GM21529 (cell line): ENCODE measurements around the gene SAG.
"Not testable (repeated sequence)": the region's sequence is repeated elsewhere in the genome, so short reads cannot be mapped to it uniquely, and the experiment has no call there.

ENCODE experiments used
- ATAC-seq: cut with Tn5 transposase; IDR thresholded peaks from one replicate; pipeline ENCODE4 v1.9.1; 2021; ENCODE audit not compliant: unreplicated experiment

Gene SAG

GRCh38 chr2:233354500-233354924 is 46.9 kb downstream of the SAG start:
- peak; percentile 12 for ATAC-seq

- ATAC-seq, result no peak
Observed at GRCh38 chr2:233354971-233355574, 47.5 kb downstream of the SAG start.

- ATAC-seq, result no peak
Observed at GRCh38 chr2:233355916-233356315, 48.3 kb downstream of the SAG start.

- no peak for ATAC-seq
Observed at GRCh38 chr2:233356546-233357308, 49.1 kb downstream of the SAG start.

- no peak for ATAC-seq
Observed at GRCh38 chr2:233358335-233358734, 50.7 kb downstream of the SAG start.

- ATAC-seq, result no peak
Observed at GRCh38 chr2:233358947-233359346, 51.3 kb downstream of the SAG start.

- ATAC-seq, result no peak
Observed at GRCh38 chr2:233359823-233360222, 52.2 kb downstream of the SAG start.

- no peak for ATAC-seq
Observed at GRCh38 chr2:233360771-233361176, 53.2 kb downstream of the SAG start.

- ATAC-seq, result no peak
Observed at GRCh38 chr2:233361297-233361696, 53.7 kb downstream of the SAG start.

GRCh38 chr2:233362742-233363141 is 55.1 kb downstream of the SAG start:
- no peak for ATAC-seq

GRCh38 chr2:233363744-233364235 is 56.2 kb downstream of the SAG start:
- peak; percentile 57 for ATAC-seq

GRCh38 chr2:233365861-233366520 is 58.4 kb downstream of the SAG start:
- no peak for ATAC-seq

GRCh38 chr2:233367586-233367985 is 60.0 kb downstream of the SAG start:
- no peak for ATAC-seq

- ATAC-seq, result no peak
Observed at GRCh38 chr2:233368756-233369155, 61.1 kb downstream of the SAG start.

GRCh38 chr2:233369462-233369861 is 61.8 kb downstream of the SAG start:
- ATAC-seq, result no peak

- ATAC-seq, result no peak
Observed at GRCh38 chr2:233369897-233370685, 62.5 kb downstream of the SAG start.

GRCh38 chr2:233371641-233372040 is 64.0 kb downstream of the SAG start:
- no peak for ATAC-seq

GRCh38 chr2:233372855-233373254 is 65.2 kb downstream of the SAG start:
- ATAC-seq, result no peak

GRCh38 chr2:233373316-233373715 is 65.7 kb downstream of the SAG start:
- no peak for ATAC-seq

- ATAC-seq, result not testable (repeated sequence)
Observed at GRCh38 chr2:233374776-233375175, 67.2 kb downstream of the SAG start.
